GM18508 (cell line): ENCODE data around the gene PGA3.
"Not testable (repeated sequence)": the region's sequence is repeated elsewhere in the genome, so short reads cannot be mapped to it uniquely, and the experiment has no call there.

Source experiments
- ATAC-seq: cut with Tn5 transposase; IDR thresholded peaks from one replicate; pipeline ENCODE4 v1.9.1; 2021; ENCODE audit warnings: moderate number of reproducible peaks; ENCODE audit not compliant: insufficient read depth, unreplicated experiment

PGA3 gene

GRCh38 chr11:61170566-61170965 lies 32.7 kb upstream of the PGA3 start:
- no peak for ATAC-seq

GRCh38 chr11:61171907-61172306 lies 31.4 kb upstream of the PGA3 start:
- no peak for ATAC-seq

- ATAC-seq, result no peak
These were observed 31.0 kb upstream of the PGA3 start for GRCh38 chr11:61172356-61172755.

- ATAC-seq, result no peak
These were observed 30.4 kb upstream of the PGA3 start for GRCh38 chr11:61172888-61173287.

- ATAC-seq, result no peak
These were observed 29.9 kb upstream of the PGA3 start for GRCh38 chr11:61173456-61173855.

GRCh38 chr11:61174273-61174672 lies 29.0 kb upstream of the PGA3 start:
- ATAC-seq, result no peak

GRCh38 chr11:61174949-61175348 lies 28.4 kb upstream of the PGA3 start:
- ATAC-seq, result no peak

- no peak for ATAC-seq
These were observed 26.9 kb upstream of the PGA3 start for GRCh38 chr11:61176446-61176845.

GRCh38 chr11:61180205-61180604 lies 23.1 kb upstream of the PGA3 start:
- not testable (repeated sequence) for ATAC-seq

- no peak for ATAC-seq
These were observed 21.8 kb upstream of the PGA3 start for GRCh38 chr11:61181489-61181888.

- no peak for ATAC-seq
These were observed 19.7 kb upstream of the PGA3 start for GRCh38 chr11:61183645-61184044.

GRCh38 chr11:61186504-61186903 lies 16.8 kb upstream of the PGA3 start:
- ATAC-seq, result no peak

GRCh38 chr11:61187505-61188130 lies 15.7 kb upstream of the PGA3 start:
- no peak for ATAC-seq

- no peak for ATAC-seq
These were observed 13.4 kb upstream of the PGA3 start for GRCh38 chr11:61189933-61190332.

GRCh38 chr11:61193596-61193995 lies 9.7 kb upstream of the PGA3 start:
- no peak for ATAC-seq

GRCh38 chr11:61194169-61194671 lies 9.1 kb upstream of the PGA3 start:
- ATAC-seq, result no peak

- no peak for ATAC-seq
These were observed 8.2 kb upstream of the PGA3 start for GRCh38 chr11:61194981-61195695.

- no peak for ATAC-seq
These were observed 7.6 kb upstream of the PGA3 start for GRCh38 chr11:61195719-61196118.

GRCh38 chr11:61198361-61198760 lies 5.0 kb upstream of the PGA3 start:
- ATAC-seq, result no peak

- ATAC-seq, result no peak
These were observed 4.3 kb upstream of the PGA3 start for GRCh38 chr11:61198948-61199523.

GRCh38 chr11:61201476-61201875 lies 1.8 kb upstream of the PGA3 start:
- ATAC-seq, result no peak

GRCh38 chr11:61203873-61204272 lies 558 bp downstream of the PGA3 start:
- ATAC-seq, result not testable (repeated sequence)
